SK-N-SH (cell line): ENCODE results near the gene VDR.

Source experiments
- NRF1 ChIP-seq: IDR thresholded peaks from 2 replicates; pipeline ENCODE4 v1.6.1; 2012; ENCODE audit warnings: low read depth, mild to moderate bottlenecking, low read length
- SIN3A ChIP-seq: IDR thresholded peaks from 2 replicates; pipeline ENCODE4 v1.6.1; 2012; ENCODE audit warnings: low read depth, mild to moderate bottlenecking, low read length, moderate library complexity, borderline replicate concordance
- TCF12 ChIP-seq: IDR thresholded peaks from 2 replicates; pipeline ENCODE4 v1.4.0; 2012
- USF1 ChIP-seq: IDR thresholded peaks from 2 replicates; pipeline ENCODE4 v1.4.0; 2012; ENCODE audit warnings: low read depth, borderline replicate concordance
- YY1 ChIP-seq: IDR thresholded peaks from 2 replicates; pipeline ENCODE4 v1.4.0; 2012; ENCODE audit warnings: low read depth, mild to moderate bottlenecking
- TF ChIP-seq, protein P1 (sequence below): fragments of 200-600 bp; sonication (generic); IDR thresholded peaks from 2 replicates; pipeline ENCODE4 v1.6.1; 2017; ENCODE audit warnings: antibody characterized with exemption, mild to moderate bottlenecking, moderate library complexity

- TF ChIP-seq, protein P1, sequence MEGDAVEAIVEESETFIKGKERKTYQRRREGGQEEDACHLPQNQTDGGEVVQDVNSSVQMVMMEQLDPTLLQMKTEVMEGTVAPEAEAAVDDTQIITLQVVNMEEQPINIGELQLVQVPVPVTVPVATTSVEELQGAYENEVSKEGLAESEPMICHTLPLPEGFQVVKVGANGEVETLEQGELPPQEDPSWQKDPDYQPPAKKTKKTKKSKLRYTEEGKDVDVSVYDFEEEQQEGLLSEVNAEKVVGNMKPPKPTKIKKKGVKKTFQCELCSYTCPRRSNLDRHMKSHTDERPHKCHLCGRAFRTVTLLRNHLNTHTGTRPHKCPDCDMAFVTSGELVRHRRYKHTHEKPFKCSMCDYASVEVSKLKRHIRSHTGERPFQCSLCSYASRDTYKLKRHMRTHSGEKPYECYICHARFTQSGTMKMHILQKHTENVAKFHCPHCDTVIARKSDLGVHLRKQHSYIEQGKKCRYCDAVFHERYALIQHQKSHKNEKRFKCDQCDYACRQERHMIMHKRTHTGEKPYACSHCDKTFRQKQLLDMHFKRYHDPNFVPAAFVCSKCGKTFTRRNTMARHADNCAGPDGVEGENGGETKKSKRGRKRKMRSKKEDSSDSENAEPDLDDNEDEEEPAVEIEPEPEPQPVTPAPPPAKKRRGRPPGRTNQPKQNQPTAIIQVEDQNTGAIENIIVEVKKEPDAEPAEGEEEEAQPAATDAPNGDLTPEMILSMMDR, result no peak
- TF ChIP-seq YY1 (no peak), USF1 (no peak), TCF12 (no peak), SIN3A (no peak), NRF1 (no peak)
Measured at GRCh38 chr12:47811072-47811396, 93.8 kb downstream of the VDR start.
